HCT116 (cell line): ENCODE data around the gene CUX1. TPM values are rescaled to one million over a fixed set of nuclear protein-coding genes. Genes with fewer than 3 reads are reported as not detected.

ENCODE experiments used
- ATAC-seq: fragments of 200-7000 bp; cut with Tn5 transposase; 2 replicates; pipeline ENCODE4 v1.9.1; 2020; ENCODE audit warnings: mild to moderate bottlenecking, moderate library complexity
- BruUV-seq: library from RNA; stranded (reverse); fragments of 400-500 nt; replicated peaks from 2 replicates; lab custom pipeline; 2021; lab: Mats Ljungman, UMichigan
- CTCF ChIA-PET: fragments of 300-600 bp; sonication (Branson Sonifier 250); formaldehyde crosslinking; loops from one replicate; lab custom pipeline; 2021; ENCODE audit warnings: antibody characterized with exemption; lab: Charles Lee
- POLR2A ChIA-PET: fragments of 300-600, 350-600 bp; sonication (Branson Sonifier 250); formaldehyde crosslinking; loops from one replicate; lab custom pipeline; 2021; ENCODE audit warnings: antibody characterized with exemption; lab: Charles Lee
- RAD21 ChIA-PET, 2 experiments: fragments of 300-600 bp; sonication (Branson Sonifier 250); formaldehyde crosslinking; loops; one replicate each; lab custom pipeline; 2023; ENCODE audit warnings: low total read pairs in 2 of 2; ENCODE audit not compliant: uncharacterized antibody in 2 of 2, unreplicated experiment in 2 of 2, low non-redundant PET in 1 of 2; lab: Charles Lee
- DNase-seq: peaks from one replicate; pipeline ENCODE4 v3.0.0-alpha.2; 2010; ENCODE audit warnings: low read depth, low spot score
- H2AFZ ChIP-seq: fragments of 200-600 bp; shearing (Covaris generic), sonication (generic); 2 replicates; pipeline ENCODE4 v1.6.1; 2017; ENCODE audit warnings: low read depth, mixed run types, mixed read lengths, antibody characterized with exemption, low read length; ENCODE audit not compliant: poor library complexity, severe bottlenecking
- H3K27ac ChIP-seq: 2 replicates; pipeline ENCODE4 v1.5.1; 2012; ENCODE audit warnings: low read depth, low read length
- H3K27me3 ChIP-seq: fragments of 200-600 bp; sonication (generic); 2 replicates; pipeline ENCODE4 v1.6.1; 2016; ENCODE audit warnings: mixed run types, low read length, mixed read lengths; ENCODE audit not compliant: insufficient read depth
- H3K36me3 ChIP-seq, 2 experiments: fragments of 200-500 bp in 1 of 2; fragments of 200-600 bp in 1 of 2; sonication (Bioruptor generic) in 1 of 2; sonication (generic) in 1 of 2; 2 replicates each; pipeline versions ENCODE4 v1.5.1 to v1.6.1; 2014 to 2016; ENCODE audit warnings: low read length in 2 of 2, inconsistent platforms in 1 of 2, mixed read lengths in 1 of 2, mixed run types in 1 of 2; ENCODE audit not compliant: insufficient read depth in 2 of 2, control insufficient read depth in 1 of 2
- H3K4me1 ChIP-seq, 2 experiments: fragments of 200-600 bp in 1 of 2; sonication (generic) in 1 of 2; 2 replicates each; pipeline versions ENCODE4 v1.5.1 to v1.6.1; 2012 to 2017; ENCODE audit warnings: low read length in 2 of 2, inconsistent platforms in 1 of 2, mild to moderate bottlenecking in 1 of 2, mixed read lengths in 1 of 2, mixed run types in 1 of 2, moderate library complexity in 1 of 2; ENCODE audit not compliant: insufficient read depth in 2 of 2, control insufficient read depth in 1 of 2
- H3K4me2 ChIP-seq: fragments of 200-600 bp; sonication (generic); 2 replicates; pipeline ENCODE4 v1.6.1; 2017; ENCODE audit warnings: mixed run types, low read length, mixed read lengths
- H3K4me3 ChIP-seq, 2 experiments: fragments of 200-600 bp in 1 of 2; sonication (generic) in 1 of 2; replicated peaks in 1 of 2; 2 replicates each; pipeline ENCODE4 v1.5.1; 2011 to 2016; ENCODE audit warnings: low read length in 2 of 2, control low read depth in 1 of 2, low read depth in 1 of 2, mild to moderate bottlenecking in 1 of 2, mixed read lengths in 1 of 2, mixed run types in 1 of 2
- H3K79me2 ChIP-seq: fragments of 200-600 bp; sonication (generic); 2 replicates; pipeline ENCODE4 v1.6.1; 2017; ENCODE audit warnings: mild to moderate bottlenecking, mixed run types, low read length, moderate library complexity, mixed read lengths; ENCODE audit not compliant: insufficient read depth
- H3K9ac ChIP-seq: fragments of 200-600 bp; sonication (generic); 2 replicates; pipeline ENCODE4 v1.6.1; 2016; ENCODE audit warnings: low read length, mixed read lengths
- H3K9me2 ChIP-seq: fragments of 200-600 bp; sonication (generic), shearing (Covaris generic); 2 replicates; pipeline ENCODE4 v1.6.1; 2017; ENCODE audit warnings: mixed run types, mild to moderate bottlenecking, moderate library complexity; ENCODE audit not compliant: insufficient read depth
- H3K9me3 ChIP-seq, 2 experiments: fragments of 200-500 bp in 1 of 2; fragments of 200-600 bp in 1 of 2; sonication (Bioruptor generic) in 1 of 2; sonication (generic) in 1 of 2; 2 replicates each; pipeline ENCODE4 v1.6.1; 2014 to 2017; ENCODE audit warnings: low read length in 2 of 2, mixed read lengths in 2 of 2, inconsistent platforms in 1 of 2, low read depth in 1 of 2, mild to moderate bottlenecking in 1 of 2, mixed run types in 1 of 2, moderate library complexity in 1 of 2; ENCODE audit not compliant: control insufficient read depth in 1 of 2, insufficient read depth in 1 of 2
- H4K20me1 ChIP-seq: fragments of 200-600 bp; sonication (generic), shearing (Covaris generic); 2 replicates; pipeline ENCODE4 v1.6.1; 2017; ENCODE audit warnings: mixed run types, mild to moderate bottlenecking, moderate library complexity; ENCODE audit not compliant: insufficient read depth
- CTCF ChIP-seq, 3 experiments: fragments of 200-600 bp in 1 of 3; sonication (generic) in 1 of 3; IDR thresholded peaks in 2 of 3; conservative IDR thresholded peaks in 1 of 3; 2 replicates each; pipeline ENCODE4 v1.5.1; 2012 to 2017; ENCODE audit warnings: low read depth in 2 of 3, low read length in 2 of 3, antibody characterized with exemption in 1 of 3, borderline replicate concordance in 1 of 3, control low read depth in 1 of 3, mild to moderate bottlenecking in 1 of 3, mixed read lengths in 1 of 3, mixed run types in 1 of 3, moderate library complexity in 1 of 3; ENCODE audit not compliant: insufficient read depth in 1 of 3
- EZH2 ChIP-seq: fragments of 200-600 bp; sonication (generic); IDR thresholded peaks from 2 replicates; pipeline ENCODE4 v1.6.1; 2017; ENCODE audit warnings: antibody characterized with exemption, mixed run types
- MAX ChIP-seq: IDR thresholded peaks from 2 replicates; pipeline ENCODE4 v1.6.1; 2012
- POLR2A ChIP-seq: IDR thresholded peaks from 2 replicates; pipeline ENCODE4 v1.7.0; 2011; ENCODE audit warnings: borderline replicate concordance; ENCODE audit not compliant: insufficient read depth, insufficient read length; ENCODE audit errors: extremely low read depth
- SIN3A ChIP-seq: IDR thresholded peaks from 2 replicates; pipeline ENCODE4 v1.6.1; 2012; ENCODE audit warnings: low read depth
- intact Hi-C: fragments of 100-400 bp; cut with micrococcal nuclease; formaldehyde crosslinking; loops from 2 replicates; pipeline ENCODE4 v1.10.0; 2022
- total RNA-seq: library from RNA; stranded (reverse); gene quantifications from one replicate; pipeline ENCODE4 v1.2.1, GENCODE V29; 2021; ENCODE audit not compliant: unreplicated experiment
- TF ChIP-seq, protein P1 (sequence below): IDR thresholded peaks from 2 replicates; pipeline ENCODE4 v1.6.1; 2011; ENCODE audit warnings: mild to moderate bottlenecking, low read length, moderate library complexity; ENCODE audit not compliant: insufficient replicate concordance; ENCODE audit errors: extremely low read depth
- TF ChIP-seq, protein P2 (sequence below): IDR thresholded peaks from 2 replicates; pipeline ENCODE4 v1.6.1; 2012; ENCODE audit warnings: low read depth

The CUX1 gene
- total RNA-seq, 1 experiment from 2014 or later = 68.9 TPM

GRCh38 chr7:101828301-101829020 lies 11.0 kb downstream of the CUX1 start (continued):
- TF ChIP-seq, protein P1, sequence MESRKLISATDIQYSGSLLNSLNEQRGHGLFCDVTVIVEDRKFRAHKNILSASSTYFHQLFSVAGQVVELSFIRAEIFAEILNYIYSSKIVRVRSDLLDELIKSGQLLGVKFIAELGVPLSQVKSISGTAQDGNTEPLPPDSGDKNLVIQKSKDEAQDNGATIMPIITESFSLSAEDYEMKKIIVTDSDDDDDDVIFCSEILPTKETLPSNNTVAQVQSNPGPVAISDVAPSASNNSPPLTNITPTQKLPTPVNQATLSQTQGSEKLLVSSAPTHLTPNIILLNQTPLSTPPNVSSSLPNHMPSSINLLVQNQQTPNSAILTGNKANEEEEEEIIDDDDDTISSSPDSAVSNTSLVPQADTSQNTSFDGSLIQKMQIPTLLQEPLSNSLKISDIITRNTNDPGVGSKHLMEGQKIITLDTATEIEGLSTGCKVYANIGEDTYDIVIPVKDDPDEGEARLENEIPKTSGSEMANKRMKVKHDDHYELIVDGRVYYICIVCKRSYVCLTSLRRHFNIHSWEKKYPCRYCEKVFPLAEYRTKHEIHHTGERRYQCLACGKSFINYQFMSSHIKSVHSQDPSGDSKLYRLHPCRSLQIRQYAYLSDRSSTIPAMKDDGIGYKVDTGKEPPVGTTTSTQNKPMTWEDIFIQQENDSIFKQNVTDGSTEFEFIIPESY = no peak
- TF ChIP-seq, protein P2, sequence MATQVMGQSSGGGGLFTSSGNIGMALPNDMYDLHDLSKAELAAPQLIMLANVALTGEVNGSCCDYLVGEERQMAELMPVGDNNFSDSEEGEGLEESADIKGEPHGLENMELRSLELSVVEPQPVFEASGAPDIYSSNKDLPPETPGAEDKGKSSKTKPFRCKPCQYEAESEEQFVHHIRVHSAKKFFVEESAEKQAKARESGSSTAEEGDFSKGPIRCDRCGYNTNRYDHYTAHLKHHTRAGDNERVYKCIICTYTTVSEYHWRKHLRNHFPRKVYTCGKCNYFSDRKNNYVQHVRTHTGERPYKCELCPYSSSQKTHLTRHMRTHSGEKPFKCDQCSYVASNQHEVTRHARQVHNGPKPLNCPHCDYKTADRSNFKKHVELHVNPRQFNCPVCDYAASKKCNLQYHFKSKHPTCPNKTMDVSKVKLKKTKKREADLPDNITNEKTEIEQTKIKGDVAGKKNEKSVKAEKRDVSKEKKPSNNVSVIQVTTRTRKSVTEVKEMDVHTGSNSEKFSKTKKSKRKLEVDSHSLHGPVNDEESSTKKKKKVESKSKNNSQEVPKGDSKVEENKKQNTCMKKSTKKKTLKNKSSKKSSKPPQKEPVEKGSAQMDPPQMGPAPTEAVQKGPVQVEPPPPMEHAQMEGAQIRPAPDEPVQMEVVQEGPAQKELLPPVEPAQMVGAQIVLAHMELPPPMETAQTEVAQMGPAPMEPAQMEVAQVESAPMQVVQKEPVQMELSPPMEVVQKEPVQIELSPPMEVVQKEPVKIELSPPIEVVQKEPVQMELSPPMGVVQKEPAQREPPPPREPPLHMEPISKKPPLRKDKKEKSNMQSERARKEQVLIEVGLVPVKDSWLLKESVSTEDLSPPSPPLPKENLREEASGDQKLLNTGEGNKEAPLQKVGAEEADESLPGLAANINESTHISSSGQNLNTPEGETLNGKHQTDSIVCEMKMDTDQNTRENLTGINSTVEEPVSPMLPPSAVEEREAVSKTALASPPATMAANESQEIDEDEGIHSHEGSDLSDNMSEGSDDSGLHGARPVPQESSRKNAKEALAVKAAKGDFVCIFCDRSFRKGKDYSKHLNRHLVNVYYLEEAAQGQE = no peak
- TF ChIP-seq POLR2A = no peak
- TF ChIP-seq, all 23 proteins: peak for 0

GRCh38 chr7:101829374-101829773 lies 11.9 kb downstream of the CUX1 start:
- BruUV-seq = no TSS peak
- no peak overlapping the region for H3K4me2 ChIP-seq
- no peak overlapping the region for H3K4me3 ChIP-seq
- H3K9me2 ChIP-seq = no peaks in the 10 kb centered on the region
- intact Hi-C loops = no loop called here
- ChIA-PET CTCF (no interaction called here), RAD21 (no interaction called here), POLR2A (no interaction called here)
- no peak for ATAC-seq
- no peak for DNase-seq
- no peaks in the 10 kb centered on the region; a peak in 1 of 4 replicates for H3K36me3 ChIP-seq
- H3K9ac ChIP-seq = no peak overlapping the region
- peaks cover 97% of the 10 kb centered on the region for H3K79me2 ChIP-seq
- no peaks in the 10 kb centered on the region for H4K20me1 ChIP-seq
- no peaks in the 10 kb centered on the region for H3K4me1 ChIP-seq
- no peaks in the 10 kb centered on the region for H3K9me3 ChIP-seq
- H3K27ac ChIP-seq = no peak overlapping the region
- no peak overlapping the region for H2AFZ ChIP-seq
- H3K27me3 ChIP-seq = no peaks in the 10 kb centered on the region
- TF ChIP-seq EZH2 = no peak
- TF ChIP-seq, protein P2 = no peak
- no peak for TF ChIP-seq SIN3A
- no peak for TF ChIP-seq CTCF (IDR thresholded peaks at IDR 0.05 in 2 of 3, conservative IDR thresholded peaks at IDR 0.05 in 1 of 3; ENCODE audit: borderline replicate concordance in 1 of 3, insufficient read depth in 1 of 3, low read depth in 2 of 3, low read length in 2 of 3)
- no peak for TF ChIP-seq MAX
- TF ChIP-seq, protein P1 = no peak
